ENCODE measurements around the gene NXPH4.

Gene NXPH4

GRCh38 chr12:57219205-57219992 lies 2.8 kb downstream of the NXPH4 start:
- no peak for DNase-seq (ENCODE audit: low read depth)

GRCh38 chr12:57219993-57220754 lies 3.6 kb downstream of the NXPH4 start:
- no peak for DNase-seq (ENCODE audit: low read depth)

- no peak for DNase-seq (ENCODE audit: low read depth)
Observed at GRCh38 chr12:57220770-57221168, 4.2 kb downstream of the NXPH4 start.

GRCh38 chr12:57221169-57221917 lies 4.7 kb downstream of the NXPH4 start:
- no peak for DNase-seq (ENCODE audit: low read depth)

- no peak for DNase-seq (ENCODE audit: low read depth)
Observed at GRCh38 chr12:57222286-57223190, 5.9 kb downstream of the NXPH4 start.

- no peak for DNase-seq (ENCODE audit: low read depth)
Observed at GRCh38 chr12:57223191-57224165, 6.9 kb downstream of the NXPH4 start.

GRCh38 chr12:57224278-57224972 lies 7.8 kb downstream of the NXPH4 start:
- DNase-seq (ENCODE audit: low read depth): no peak

GRCh38 chr12:57224973-57225679 lies 8.5 kb downstream of the NXPH4 start:
- peak; percentile 41 for DNase-seq (ENCODE audit: low read depth)

GRCh38 chr12:57225680-57226210 lies 9.2 kb downstream of the NXPH4 start:
- DNase-seq (ENCODE audit: low read depth): no peak

GRCh38 chr12:57226588-57227314 lies 10.2 kb downstream of the NXPH4 start:
- no peak for DNase-seq (ENCODE audit: low read depth)

GRCh38 chr12:57227315-57228115 lies 10.9 kb downstream of the NXPH4 start:
- DNase-seq (ENCODE audit: low read depth): no peak

- no peak for DNase-seq (ENCODE audit: low read depth)
Observed at GRCh38 chr12:57229046-57229633, 12.5 kb downstream of the NXPH4 start.

GRCh38 chr12:57229634-57230380 lies 13.2 kb downstream of the NXPH4 start, which contains the start of gene SHMT2:
SHMT2 (plus strand) TSS chr12:57229711; CDS start chr12:57229779, 68 bp downstream.
- DNase-seq (ENCODE audit: low read depth): peak; percentile 88

- DNase-seq (ENCODE audit: low read depth): no peak
Observed at GRCh38 chr12:57230381-57231155, 14.0 kb downstream of the NXPH4 start.

Measured in activated T-helper 9 cell treated with anti-CD3 and anti-CD28 coated beads, Interleukin-2, amount 50 U/mL, for 16 hours (primary cell).